Measurements from ENCODE around the gene SLC5A2.

SLC5A2 gene

GRCh38 chr16:31460582-31461002, 22.3 kb upstream of the SLC5A2 start:
- no peak for DNase-seq

DNA sequence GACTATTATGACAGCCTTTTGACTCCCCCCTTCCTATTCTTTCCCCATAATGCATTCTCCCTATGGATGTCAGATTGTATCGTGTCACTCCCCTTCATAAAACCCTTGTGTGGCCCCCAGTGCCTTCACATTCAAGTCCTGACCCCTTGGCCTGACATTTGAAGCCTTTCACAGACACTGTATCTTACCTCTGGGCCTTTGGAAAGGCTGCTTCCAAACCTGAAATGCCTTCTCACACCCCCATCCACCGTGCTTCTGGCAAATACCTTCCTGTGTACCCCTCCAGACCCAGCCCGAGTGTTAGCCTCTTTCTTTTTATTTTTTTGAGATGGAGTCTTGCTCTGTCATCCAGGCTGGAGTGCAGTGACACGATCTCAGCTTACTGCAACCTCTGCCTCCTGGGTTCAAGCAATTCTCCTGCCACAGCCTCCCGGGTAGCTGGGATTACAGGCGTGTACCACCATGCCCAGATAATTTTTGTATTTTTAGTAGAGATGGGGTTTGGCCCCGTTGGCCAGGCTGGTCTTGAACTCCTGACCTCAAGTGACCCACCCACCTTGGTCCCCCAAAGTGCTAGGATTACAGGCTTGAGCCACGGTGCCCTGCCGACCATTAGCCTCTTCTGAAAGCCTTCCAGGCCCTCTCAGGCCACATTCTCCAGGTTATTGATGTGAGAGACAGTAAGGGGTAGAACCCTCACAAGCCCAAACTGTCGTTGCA, 21.6 kb upstream of the SLC5A2 start:
- DNase-seq, result no peak

DNA sequence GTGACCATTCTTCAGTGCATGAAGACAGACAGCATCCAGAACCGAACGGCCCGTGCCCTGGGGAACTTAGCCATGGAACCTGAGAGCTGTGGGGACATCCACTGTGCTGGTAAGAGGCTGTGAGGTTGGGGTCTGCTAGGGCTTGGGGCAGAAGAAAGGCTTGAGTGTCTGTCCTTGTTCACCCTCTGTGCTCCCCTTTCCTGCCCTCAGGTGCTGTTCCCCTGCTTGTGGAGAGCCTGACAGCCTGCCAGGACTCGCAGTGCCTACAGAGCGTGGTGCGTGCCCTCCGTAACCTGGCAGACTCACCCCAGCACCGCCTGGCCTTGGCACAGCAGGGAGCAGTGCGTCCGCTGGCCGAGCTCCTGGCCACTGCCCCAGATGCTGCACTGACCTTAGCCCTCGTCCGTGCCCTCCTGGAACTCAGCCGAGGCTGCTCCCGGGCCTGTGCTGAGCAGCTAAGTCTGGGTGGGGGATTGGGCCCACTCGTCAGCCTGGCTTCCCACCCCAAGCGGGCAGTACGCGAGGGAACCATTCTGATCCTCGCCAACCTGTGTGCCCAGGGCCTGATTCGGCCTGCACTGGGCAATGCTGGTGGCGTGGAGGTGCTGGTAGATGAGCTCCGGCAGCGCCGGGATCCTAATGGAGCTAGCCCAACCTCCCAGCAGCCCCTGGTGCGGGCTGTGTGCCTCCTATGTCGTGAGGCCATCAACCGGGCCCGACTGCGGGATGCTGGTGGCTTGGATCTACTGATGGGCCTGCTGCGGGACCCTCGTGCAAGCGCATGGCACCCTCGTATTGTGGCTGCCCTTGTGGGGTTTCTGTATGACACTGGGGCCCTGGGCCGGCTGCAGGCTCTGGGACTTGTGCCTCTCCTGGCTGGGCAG, 20.8 kb upstream of the SLC5A2 start:
- DNase-seq, result no peak

GRCh38 chr16:31464348-31464769, 18.6 kb upstream of the SLC5A2 start:
- no peak for DNase-seq

- no peak for DNase-seq
Measured at GRCh38 chr16:31464781-31465260, 18.1 kb upstream of the SLC5A2 start.

DNA sequence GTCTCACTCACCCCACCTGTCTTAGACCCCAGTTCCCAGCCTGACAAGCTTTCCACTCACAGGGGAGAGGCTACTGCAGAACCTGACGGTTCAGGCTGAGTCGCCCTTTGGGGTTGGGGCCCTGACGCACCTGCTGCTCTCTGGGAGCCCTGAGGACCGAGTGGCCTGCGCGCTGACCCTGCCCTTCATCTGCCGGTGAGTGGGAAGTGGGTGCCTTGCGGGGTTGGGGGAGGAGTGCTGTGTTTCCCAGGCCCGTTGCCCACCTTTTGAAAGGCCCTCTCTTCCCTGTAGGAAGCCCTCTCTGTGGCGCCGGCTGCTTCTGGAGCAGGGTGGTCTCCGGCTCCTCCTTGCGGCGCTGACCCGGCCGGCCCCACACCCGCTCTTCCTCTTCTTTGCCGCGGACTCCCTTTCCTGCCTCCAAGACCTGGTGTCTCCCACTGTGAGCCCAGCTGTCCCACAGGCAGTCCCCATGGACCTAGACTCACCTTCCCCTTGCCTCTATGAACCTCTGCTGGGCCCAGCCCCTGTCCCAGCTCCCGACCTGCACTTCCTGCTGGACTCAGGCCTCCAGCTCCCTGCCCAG, 17.0 kb upstream of the SLC5A2 start:
- no peak for DNase-seq

DNA sequence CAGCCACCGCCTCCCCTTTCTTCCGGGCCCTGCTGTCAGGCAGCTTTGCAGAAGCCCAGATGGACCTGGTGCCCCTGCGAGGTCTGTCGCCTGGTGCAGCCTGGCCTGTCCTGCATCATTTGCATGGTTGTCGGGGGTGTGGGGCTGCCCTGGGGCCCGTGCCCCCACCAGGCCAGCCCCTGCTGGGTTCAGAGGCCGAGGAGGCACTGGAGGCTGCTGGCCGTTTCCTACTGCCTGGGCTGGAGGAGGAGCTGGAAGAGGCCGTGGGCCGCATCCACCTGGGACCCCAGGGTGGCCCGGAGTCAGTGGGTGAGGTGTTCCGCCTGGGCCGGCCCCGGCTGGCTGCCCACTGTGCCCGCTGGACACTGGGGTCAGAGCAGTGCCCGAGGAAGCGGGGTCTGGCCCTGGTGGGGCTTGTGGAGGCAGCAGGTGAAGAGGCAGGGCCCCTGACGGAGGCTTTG, 16.5 kb upstream of the SLC5A2 start:
- DNase-seq, result no peak

GRCh38 chr16:31467151-31467773, 15.7 kb upstream of the SLC5A2 start:
- no peak for DNase-seq

DNA sequence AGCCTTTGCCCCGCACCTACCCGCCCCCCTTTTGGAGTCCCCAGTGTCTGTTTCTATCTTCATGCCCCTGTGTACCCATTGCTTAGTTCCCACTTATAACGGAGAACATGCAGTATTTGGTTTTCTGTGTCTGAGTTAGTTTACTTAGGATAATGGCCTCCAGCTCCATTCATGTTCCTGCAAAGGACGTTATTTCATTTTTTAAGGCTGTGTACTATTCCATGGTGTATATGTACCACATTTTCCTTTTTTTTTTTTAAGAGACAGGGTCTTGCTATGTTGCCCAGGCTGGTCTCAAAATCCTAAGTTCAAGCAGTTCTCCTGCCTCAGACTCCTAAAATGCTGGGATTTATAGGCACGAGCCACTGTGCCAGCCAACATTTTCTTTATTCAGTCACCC, 15.1 kb upstream of the SLC5A2 start:
- no peak for DNase-seq

DNA sequence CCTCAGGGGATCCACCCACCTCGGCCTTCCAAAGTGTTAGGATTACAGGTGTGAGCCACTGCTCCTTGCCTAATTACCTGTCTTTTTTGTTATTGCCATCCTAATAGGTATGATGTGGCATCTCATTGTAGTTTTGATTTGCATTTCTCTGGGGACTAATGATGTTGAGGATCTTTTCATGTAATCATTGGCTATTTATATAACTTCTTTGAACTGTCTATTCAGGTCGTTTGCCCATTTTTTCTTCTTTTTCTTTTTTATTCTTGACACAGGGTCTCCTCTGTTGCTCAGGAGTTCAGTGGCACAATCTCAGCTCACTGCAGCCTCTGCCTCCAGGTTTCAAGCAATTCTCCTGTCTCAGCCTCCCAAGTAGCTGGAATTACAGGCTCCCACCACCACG, 12.3 kb upstream of the SLC5A2 start:
- DNase-seq, result no peak

- no peak for DNase-seq
Measured at GRCh38 chr16:31471241-31471874, 11.6 kb upstream of the SLC5A2 start.

GRCh38 chr16:31471875-31472708, 10.8 kb upstream of the SLC5A2 start, which contains the start of gene TGFB1I1:
TGFB1I1 (plus strand) TSS chr16:31472152; CDS start chr16:31472189, 37 bp downstream.
- no peak for DNase-seq

- DNase-seq, result peak in 1 of 2 donors; percentile 46
Measured at GRCh38 chr16:31472709-31473203, 10.2 kb upstream of the SLC5A2 start.

DNA sequence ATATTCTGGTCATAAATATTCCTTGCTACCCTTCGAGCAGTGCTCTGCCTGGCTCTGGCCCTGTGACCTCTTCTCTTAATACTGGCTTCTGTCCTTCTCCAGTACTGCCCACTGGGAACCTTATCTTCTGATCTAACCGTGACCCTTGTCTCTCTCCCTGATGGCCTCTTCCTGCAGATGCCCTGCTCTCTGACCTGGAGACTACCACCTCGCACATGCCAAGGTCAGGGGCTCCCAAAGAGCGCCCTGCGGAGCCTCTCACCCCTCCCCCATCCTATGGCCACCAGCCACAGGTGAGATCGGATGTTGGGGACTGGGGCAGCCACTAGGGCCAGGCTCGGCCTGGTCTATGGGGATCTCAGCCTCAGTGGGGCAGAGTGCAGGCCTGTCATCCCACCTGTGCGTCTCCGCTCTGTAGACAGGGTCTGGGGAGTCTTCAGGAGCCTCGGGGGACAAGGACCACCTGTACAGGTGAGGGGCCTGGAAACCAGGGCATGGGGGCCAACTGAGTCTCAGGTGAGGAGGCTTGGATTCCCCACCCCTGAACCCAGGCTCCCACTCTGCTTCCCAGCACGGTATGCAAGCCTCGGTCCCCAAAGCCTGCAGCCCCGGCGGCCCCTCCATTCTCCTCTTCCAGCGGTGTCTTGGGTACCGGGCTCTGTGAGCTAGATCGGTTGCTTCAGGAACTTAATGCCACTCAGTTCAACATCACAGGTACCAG, 9.5 kb upstream of the SLC5A2 start:
- DNase-seq, result no peak

DNA sequence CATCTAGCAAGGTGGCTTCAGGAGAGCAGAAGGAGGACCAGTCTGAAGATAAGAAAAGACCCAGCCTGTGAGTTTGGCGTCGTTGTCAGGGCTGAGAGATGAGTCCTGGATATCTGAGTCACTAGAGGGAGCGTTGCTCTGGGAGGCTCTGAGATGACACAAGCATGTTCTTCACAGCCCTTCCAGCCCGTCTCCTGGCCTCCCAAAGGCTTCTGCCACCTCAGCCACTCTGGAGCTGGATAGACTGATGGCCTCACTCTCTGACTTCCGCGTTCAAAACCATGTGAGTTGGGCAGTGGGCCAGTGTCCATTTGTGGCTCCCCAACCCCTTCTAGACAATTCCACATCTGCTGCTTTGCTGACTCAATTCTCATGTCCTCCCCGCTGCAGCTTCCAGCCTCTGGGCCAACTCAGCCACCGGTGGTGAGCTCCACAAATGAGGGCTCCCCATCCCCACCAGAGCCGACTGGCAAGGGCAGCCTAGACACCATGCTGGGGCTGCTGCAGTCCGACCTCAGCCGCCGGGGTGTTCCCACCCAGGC, 8.7 kb upstream of the SLC5A2 start:
- no peak for DNase-seq

DNA sequence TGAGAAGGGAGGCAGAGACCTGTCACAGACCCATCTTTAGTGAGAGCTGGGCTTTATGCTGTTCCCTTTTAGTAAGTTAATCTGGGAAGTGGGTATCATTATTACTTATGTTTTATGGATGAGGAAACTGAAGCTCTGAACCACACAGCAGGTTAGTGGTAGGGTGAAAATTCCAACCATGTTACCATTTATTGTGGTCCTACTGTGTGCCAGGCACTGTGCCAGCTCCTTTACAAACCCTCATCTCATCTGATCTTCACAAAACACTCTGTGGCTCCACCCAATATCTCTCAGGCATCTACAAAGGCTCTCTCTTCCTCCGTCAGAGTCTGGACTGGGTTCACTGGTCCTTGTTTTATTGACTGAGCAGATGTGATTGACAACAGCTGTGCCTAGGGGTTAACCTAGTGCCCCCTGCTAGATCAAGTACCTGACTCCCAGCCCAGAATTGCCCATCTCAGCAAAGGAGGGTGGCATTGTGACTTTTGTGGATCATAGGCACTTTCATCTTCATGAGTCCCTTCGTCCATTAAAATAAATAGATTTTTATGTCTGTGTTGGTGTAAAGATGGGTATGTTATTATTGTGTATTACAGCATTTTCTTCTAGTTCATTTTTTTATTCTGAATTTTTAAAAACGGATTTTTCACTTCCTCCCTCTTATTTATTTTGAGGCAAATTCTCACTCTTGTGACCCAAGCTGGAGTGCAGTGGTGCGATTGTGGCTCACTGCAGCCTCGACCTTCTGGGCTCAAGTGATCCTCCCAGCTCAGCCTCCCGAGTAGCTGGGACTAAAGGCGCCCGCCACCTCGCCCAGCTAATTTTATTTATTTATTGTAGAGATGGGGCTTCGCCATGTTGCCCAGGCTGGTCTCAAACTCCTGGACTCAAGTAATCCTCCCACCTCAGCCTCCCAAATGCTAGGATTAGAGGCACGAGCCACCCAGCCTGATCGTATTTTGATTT, 7.9 kb upstream of the SLC5A2 start:
- DNase-seq, result no peak

DNA sequence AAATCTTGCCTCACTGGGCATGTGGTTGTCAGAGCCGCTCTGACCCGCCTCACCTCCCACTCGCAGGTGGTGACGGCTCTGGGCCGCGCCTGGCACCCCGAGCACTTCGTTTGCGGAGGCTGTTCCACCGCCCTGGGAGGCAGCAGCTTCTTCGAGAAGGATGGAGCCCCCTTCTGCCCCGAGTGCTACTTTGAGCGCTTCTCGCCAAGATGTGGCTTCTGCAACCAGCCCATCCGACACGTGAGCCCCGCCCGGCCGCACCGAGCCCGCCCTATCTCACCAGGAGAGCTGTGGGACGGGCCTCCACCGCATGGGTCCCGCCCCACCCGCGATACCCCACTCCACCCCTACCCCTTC, 7.0 kb upstream of the SLC5A2 start:
- DNase-seq, result no peak

- peak; percentile 90 to 93 for DNase-seq
Measured at GRCh38 chr16:31476303-31477219, 6.4 kb upstream of the SLC5A2 start.
